WTC11 (cell line): ENCODE data around the gene PCSK4.

Experiments
- CREB1 ChIP-seq: sonication (generic); formaldehyde crosslinking; IDR thresholded peaks from 2 replicates; pipeline ENCODE4 v1.8.0; 2023; ENCODE audit warnings: mild to moderate bottlenecking, missing genetic modification reagents
- CTCF ChIP-seq: fragments of 200-600 bp; IDR thresholded peaks from 2 replicates; pipeline ENCODE4 v1.8.0; 2022; ENCODE audit warnings: antibody characterized with exemption
- FOXK1 ChIP-seq: sonication (generic); formaldehyde crosslinking; IDR thresholded peaks from 2 replicates; pipeline ENCODE4 v1.8.0; 2022; ENCODE audit warnings: mild to moderate bottlenecking, moderate library complexity, missing genetic modification reagents
- PRRX2 ChIP-seq: fragments of 250-450 bp; sonication (Bioruptor Pico); IDR thresholded peaks from 2 replicates; pipeline ENCODE4 v1.8.0; 2021; ENCODE audit warnings: mild to moderate bottlenecking
- ZNF232 ChIP-seq: sonication (generic); formaldehyde crosslinking; IDR thresholded peaks from 2 replicates; pipeline ENCODE4 v1.8.0; 2022; ENCODE audit warnings: mild to moderate bottlenecking, missing genetic modification reagents

- no peak for TF ChIP-seq CREB1 (CRISPR knock-in tag)
- TF ChIP-seq PRRX2: no peak
- TF ChIP-seq ZNF232 (CRISPR knock-in tag): no peak
- no peak for TF ChIP-seq CTCF
- TF ChIP-seq FOXK1 (CRISPR knock-in tag): no peak
Observed at GRCh38 chr19:1460033-1460995, 29.8 kb downstream of the PCSK4 start.
